HG03432 (cell line): ENCODE results near the gene KCNMA1.

Experiments used
- ATAC-seq: cut with Tn5 transposase; IDR thresholded peaks from one replicate; pipeline ENCODE4 v1.9.1; 2021; ENCODE audit warnings: mild to moderate bottlenecking, moderate library complexity; ENCODE audit not compliant: unreplicated experiment

KCNMA1 gene

DNA sequence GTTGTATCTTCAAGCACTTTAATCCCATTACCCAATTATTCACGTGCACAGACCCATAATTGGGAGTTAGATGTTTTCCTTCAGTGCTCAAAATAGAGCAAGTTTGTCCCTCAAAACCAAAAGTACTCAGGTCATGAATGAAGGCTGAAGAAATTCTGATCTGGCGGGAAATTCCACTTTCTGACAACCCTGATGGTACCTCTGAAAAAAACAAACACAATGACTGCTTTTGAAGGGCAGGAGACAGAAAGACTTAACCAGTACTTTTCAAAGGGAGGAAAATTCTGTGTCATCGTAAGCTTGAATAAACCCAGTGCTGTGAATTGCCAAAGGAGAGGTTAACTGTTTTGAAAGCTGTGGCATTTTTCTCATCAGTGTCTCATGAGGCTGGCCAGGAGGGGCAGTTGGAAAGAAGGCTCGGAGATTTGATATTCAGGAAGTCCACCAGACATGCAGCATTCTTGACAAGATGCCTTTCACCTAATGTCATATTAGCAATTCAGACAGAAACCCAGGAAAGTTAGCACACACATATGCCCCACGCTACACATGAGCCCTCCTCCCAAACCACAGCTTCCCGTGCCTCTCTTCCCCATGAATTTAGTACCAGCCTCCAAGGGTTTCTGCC lies 347.0 kb downstream of the KCNMA1 start:
- ATAC-seq = no peak

- no peak for ATAC-seq
These were observed 347.8 kb downstream of the KCNMA1 start for GRCh38 chr10:77289790-77290189.

DNA sequence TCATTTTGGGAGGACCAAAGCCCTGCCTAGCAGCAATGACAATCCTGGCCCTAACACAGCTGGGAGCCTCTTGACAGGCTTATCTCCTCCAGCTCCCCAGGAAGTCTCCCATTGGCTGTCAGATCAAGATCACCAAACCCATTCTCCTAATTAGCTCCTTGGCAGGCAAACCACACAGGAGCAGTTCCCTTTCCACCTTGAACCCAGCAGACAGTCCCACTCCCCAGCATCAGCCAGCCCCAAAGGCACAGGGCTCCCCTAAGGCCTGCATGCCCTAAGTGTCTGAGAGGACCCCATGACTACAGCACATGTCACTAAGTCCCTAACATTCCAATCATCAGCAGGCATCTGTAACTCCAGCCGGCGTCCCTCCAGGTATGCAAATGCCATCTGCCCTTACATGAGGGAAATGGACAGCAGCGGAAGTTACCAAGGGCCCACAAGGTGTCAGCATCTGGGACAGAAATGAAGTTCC lies 348.5 kb downstream of the KCNMA1 start:
- no peak for ATAC-seq

DNA sequence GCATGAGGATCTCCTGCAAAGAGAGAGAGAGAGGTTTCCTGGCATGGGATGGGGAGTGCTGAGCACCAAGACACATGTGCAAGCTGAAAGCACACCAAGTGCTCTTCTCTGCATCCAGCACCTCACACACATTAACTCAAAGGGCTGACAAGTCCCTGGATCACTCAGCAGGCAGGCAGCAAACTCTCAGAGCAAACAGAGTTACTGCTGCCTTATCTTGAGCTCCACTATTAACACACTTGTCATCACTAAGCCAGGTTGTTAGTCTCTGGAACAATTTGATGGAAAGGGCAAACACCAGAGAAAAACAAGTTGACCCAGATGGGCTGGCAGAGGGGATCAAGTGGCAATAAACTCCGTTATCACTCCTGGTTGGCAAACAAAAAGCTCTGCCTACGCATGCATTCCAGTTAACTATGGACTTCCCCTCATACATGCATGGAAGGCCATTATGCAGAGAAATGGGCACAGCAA lies 349.9 kb downstream of the KCNMA1 start:
- ATAC-seq = no peak

GRCh38 chr10:77286531-77287508 lies 350.8 kb downstream of the KCNMA1 start:
- no peak for ATAC-seq

GRCh38 chr10:77285529-77286182 lies 352.0 kb downstream of the KCNMA1 start:
- ATAC-seq = no peak

DNA sequence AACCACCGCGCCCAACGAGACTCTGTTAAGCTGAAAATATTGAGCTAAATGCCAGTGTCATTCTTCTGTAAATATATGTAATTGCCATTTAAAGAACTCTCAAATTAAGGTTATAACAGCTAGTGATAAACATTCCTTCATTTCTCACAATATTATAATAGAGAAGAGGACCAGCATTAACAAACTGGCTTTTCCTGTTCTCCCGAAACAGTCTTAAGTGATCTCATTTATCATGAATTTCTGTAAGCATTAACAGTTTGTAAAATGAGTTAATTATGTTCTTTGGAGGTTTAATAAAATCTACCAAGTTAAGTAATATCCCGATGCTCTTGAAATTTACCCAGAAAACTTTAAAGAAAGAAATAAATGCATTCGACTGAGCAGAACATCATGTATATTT lies 352.8 kb downstream of the KCNMA1 start:
- ATAC-seq = no peak

- no peak for ATAC-seq
These were observed 354.3 kb downstream of the KCNMA1 start for GRCh38 chr10:77283326-77283725.

DNA sequence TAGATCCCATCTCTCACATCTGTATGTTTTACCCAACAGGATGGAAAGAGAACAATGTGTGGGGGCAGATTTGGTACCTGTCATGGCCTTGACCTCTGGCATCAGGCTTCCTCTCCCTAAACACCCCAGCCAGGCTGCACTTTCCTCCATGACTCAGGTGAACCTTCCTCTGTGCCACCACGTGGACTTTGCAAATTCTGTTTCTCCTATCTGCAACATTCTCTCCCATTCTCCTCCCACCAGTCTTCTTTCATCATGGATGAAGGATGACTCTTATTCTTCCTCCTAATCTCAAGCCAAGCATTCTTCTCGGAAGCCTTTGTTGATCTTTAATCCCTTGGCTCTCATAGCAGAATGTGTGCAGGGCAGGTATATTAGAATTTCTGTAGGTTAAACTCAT lies 355.4 kb downstream of the KCNMA1 start:
- no peak for ATAC-seq

DNA sequence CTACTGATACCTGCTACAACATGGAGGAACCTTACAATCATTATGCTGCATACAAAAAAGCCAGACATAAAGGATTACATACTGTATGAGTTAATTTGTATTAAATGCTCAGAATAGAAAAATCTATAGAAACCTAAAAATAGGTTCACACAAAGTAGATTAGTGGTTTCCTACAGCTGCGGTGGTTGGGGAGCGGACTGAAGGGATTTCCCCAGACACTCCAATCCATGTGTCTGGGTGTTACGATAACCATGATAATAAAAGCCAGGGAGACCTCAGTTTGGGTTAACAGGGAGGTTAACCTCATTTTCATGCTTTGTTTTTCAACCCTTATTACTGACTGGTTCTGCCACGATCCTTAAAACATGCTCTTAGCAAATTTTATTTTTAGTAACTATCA lies 355.9 kb downstream of the KCNMA1 start:
- ATAC-seq = no peak

GRCh38 chr10:77279207-77279606 lies 358.4 kb downstream of the KCNMA1 start:
- ATAC-seq = no peak

GRCh38 chr10:77274046-77274795 lies 363.4 kb downstream of the KCNMA1 start:
- no peak for ATAC-seq

GRCh38 chr10:77269163-77269562 lies 368.4 kb downstream of the KCNMA1 start:
- ATAC-seq = no peak

- no peak for ATAC-seq
These were observed 368.9 kb downstream of the KCNMA1 start for GRCh38 chr10:77268721-77269120.

DNA sequence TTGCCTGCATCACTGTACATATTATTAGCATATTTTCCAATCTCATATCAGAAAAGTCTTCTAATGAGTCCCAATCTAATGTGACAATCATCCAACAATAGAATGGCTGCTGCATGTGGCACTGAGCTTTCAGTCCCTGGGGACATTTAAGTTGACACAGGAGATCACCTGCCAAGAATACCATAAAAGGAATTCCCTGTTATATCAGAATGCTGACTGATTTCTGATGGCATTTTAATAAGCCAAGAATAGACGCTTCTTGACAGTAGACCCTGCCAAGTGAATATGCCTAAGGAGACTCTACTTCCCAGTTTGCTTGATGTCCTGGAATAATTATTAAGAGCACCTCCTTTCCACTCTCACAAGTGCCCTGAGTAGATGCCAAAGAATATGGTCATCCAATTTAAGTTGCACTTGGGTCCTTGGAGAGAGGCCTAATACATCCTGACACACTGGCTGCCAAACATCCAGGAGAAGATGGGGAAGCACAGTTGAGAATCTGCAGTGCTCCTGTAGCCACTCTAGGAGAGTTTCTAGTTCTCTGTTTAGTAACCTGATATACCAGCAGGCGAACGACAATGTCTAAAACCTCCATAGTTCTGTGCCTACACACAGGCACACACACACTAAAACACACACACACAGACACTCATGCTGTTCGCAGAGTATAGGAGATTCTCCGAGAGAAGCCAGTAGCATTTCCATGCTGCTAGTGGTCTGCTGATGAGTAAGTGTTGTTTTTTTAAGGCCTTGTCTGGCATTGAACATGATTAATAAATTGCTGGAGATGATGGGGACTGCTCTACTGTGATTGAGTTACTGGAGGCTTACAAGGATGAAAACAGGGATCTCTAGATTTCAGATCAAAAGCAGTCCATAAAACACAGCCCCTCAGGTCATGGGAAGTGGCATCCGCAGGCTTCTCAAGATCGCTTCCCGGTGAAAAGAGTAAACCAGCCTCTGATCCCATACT lies 369.6 kb downstream of the KCNMA1 start:
- ATAC-seq = no peak

- no peak for ATAC-seq
These were observed 371.4 kb downstream of the KCNMA1 start for GRCh38 chr10:77266242-77266641.

DNA sequence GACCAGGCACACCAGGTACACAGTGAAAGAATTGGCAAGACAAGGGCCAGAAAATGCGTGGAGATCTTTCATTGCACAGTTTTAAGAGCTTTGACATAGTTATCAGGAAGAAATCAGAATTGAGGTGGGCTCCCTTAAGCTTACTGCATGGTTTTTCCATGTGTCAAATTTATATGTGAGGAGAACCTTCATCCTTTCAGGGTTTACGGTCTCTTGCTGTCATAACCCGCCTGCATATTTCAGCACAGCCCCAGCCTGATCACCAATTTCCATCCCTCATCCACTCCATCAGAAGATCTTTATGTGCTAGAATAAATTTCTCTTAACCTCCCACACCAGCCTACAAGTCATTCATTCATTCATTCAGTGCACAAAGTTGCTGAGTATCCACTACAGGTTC lies 373.1 kb downstream of the KCNMA1 start:
- no peak for ATAC-seq

GRCh38 chr10:77264107-77264506 lies 373.5 kb downstream of the KCNMA1 start:
- peak; percentile 84 for ATAC-seq

DNA sequence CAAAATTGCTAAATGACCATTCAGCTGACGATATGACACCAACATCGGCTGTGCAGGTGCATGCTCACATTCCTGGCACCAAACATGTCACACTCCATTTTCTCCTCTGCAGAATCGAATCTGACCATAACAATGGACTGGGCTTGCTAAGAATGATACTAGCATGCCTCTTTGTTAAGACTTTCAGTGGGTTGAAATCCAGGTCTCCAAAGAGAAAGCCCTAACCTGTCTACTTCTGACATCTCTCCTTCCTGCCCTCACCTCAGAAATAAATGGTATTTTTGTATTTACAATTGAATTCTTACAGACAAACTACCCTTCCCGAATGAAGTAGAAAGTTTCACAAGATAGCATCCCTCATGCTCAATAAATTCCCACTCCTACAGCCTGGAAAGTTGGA lies 373.9 kb downstream of the KCNMA1 start:
- no peak for ATAC-seq

- ATAC-seq = no peak
These were observed 376.5 kb downstream of the KCNMA1 start for GRCh38 chr10:77261146-77261545.
